ENCODE results near the gene ARHGAP19. TPM values are rescaled to one million over a fixed set of nuclear protein-coding genes. Genes with fewer than 3 reads are reported as not detected.

Gene ARHGAP19
- total and polyA plus RNA-seq, 2 of the 8 experiments (the other 6 are each of a cell fraction or from before 2014, with no cell fraction given) = 13.3 to 32.1 TPM

GRCh38 chr10:97207131-97207530 lies 85.3 kb downstream of the ARHGAP19 start (continued):
- TF ChIP-seq CTBP2 (IDR thresholded peaks at IDR 0.05; ENCODE audit: borderline replicate concordance, insufficient read depth, insufficient read length, low read length) (no peak), CHD2 (IDR thresholded peaks at IDR 0.05; ENCODE audit: low read length) (no peak), TAF1 (IDR thresholded peaks at IDR 0.05; ENCODE audit: low read depth, low read length) (no peak), EGR1 (IDR thresholded peaks at IDR 0.05; ENCODE audit: borderline replicate concordance, low read depth, low read length) (no peak), RXRA (IDR thresholded peaks at IDR 0.05; ENCODE audit: insufficient read depth, low read depth, low read length) (no peak)
